Transverse colon (tissue), 4 donors: ENCODE data around the gene ATP12A.

ENCODE experiments used
- CTCF ChIP-seq, 5 experiments: fragments of 200-600 bp in 3 of 5; fragments of 450-650 bp in 2 of 5; sonication (generic) in 3 of 5; IDR thresholded peaks; 1 replicate in 2 of 5; 2 replicates in 3 of 5; pipeline ENCODE4 v1.5.1; 2016 to 2017; ENCODE audit warnings: antibody characterized with exemption in 5 of 5, inconsistent platforms in 3 of 5, mild to moderate bottlenecking in 2 of 5, moderate library complexity in 1 of 5
- EP300 ChIP-seq: sonication (generic); formaldehyde crosslinking; IDR thresholded peaks from one replicate; pipeline ENCODE4 v1.6.1; 2017; ENCODE audit warnings: antibody characterized with exemption, low read depth
- POLR2A ChIP-seq: fragments of 450-650 bp; IDR thresholded peaks from one replicate; pipeline ENCODE4 v1.6.1; 2016; ENCODE audit warnings: antibody characterized with exemption, mild to moderate bottlenecking, moderate library complexity
- POLR2AphosphoS5 ChIP-seq, 3 donors: sonication (generic); formaldehyde crosslinking; IDR thresholded peaks; one replicate each; pipeline ENCODE4 v1.6.1; 2016; ENCODE audit warnings: antibody characterized with exemption in 3 of 3

GRCh38 chr13:24742977-24743376 lies 62.8 kb downstream of the ATP12A start:
- no peak for TF ChIP-seq POLR2A
- no peak for TF ChIP-seq CTCF (IDR thresholded peaks at IDR 0.05)
- TF ChIP-seq POLR2AphosphoS5 (IDR thresholded peaks at IDR 0.05), result no peak
- TF ChIP-seq EP300, result no peak
